WTC11 (cell line): Measurements from ENCODE around the gene EVI2A. TPM values are rescaled to one million over a fixed set of nuclear protein-coding genes. Genes with fewer than 3 reads are reported as not detected.

ENCODE experiments used
- ATAC-seq: fragments of 200-7000 bp; cut with Tn5 transposase; 2 replicates; pipeline ENCODE4 v1.10.0; 2021; ENCODE audit warnings: mild to moderate bottlenecking, moderate library complexity
- Bru-seq: library from RNA; stranded (reverse); fragments of 400-500 nt; gene quantifications from one replicate; lab custom pipeline; 2021; lab: Mats Ljungman, UMichigan
- CTCF ChIA-PET: fragments of 300-600 bp; sonication (Branson Sonifier 250); formaldehyde crosslinking; loops from one replicate; lab custom pipeline; 2021; ENCODE audit warnings: antibody characterized with exemption; lab: Charles Lee
- POLR2A ChIA-PET: fragments of 350-600 bp; sonication (Branson Sonifier 250); formaldehyde crosslinking; loops from one replicate; lab custom pipeline; 2021; ENCODE audit warnings: antibody characterized with exemption; lab: Charles Lee
- DNase-seq: peaks from one replicate; pipeline ENCODE4 v3.0.0; 2021; ENCODE audit warnings: low spot score
- H3K27ac Mint-ChIP-seq: 2 replicates; pipeline ENCODE4 v1.8.0; 2021; ENCODE audit warnings: mixed read lengths
- H3K27me3 Mint-ChIP-seq: 2 replicates; pipeline ENCODE4 v1.8.0; 2021; ENCODE audit warnings: low read depth, mild to moderate bottlenecking, moderate library complexity, mixed read lengths
- H3K36me3 Mint-ChIP-seq: 2 replicates; pipeline ENCODE4 v1.8.0; 2021; ENCODE audit warnings: mixed read lengths
- H3K4me1 Mint-ChIP-seq: 2 replicates; pipeline ENCODE4 v1.8.0; 2022; ENCODE audit warnings: mixed read lengths
- H3K4me3 Mint-ChIP-seq: 2 replicates; pipeline ENCODE4 v1.8.0; 2021; ENCODE audit warnings: mild to moderate bottlenecking, moderate library complexity, mixed read lengths
- H3K9me3 Mint-ChIP-seq: 2 replicates; pipeline ENCODE4 v1.8.0; 2021; ENCODE audit warnings: mixed read lengths
- ATF6 ChIP-seq: sonication (generic); formaldehyde crosslinking; IDR thresholded peaks from 2 replicates; pipeline ENCODE4 v1.8.1; 2023; ENCODE audit warnings: mild to moderate bottlenecking, missing genetic modification reagents
- E2F1 ChIP-seq: sonication (generic); formaldehyde crosslinking; IDR thresholded peaks from 2 replicates; pipeline ENCODE4 v1.8.0; 2022; ENCODE audit warnings: mild to moderate bottlenecking, missing genetic modification reagents
- ERG ChIP-seq: fragments of 250-450 bp; sonication (Bioruptor Pico); IDR thresholded peaks from 2 replicates; pipeline ENCODE4 v1.8.0; 2021; ENCODE audit warnings: mild to moderate bottlenecking
- HMGA2 ChIP-seq: fragments of 250-450 bp; sonication (Bioruptor Pico); IDR thresholded peaks from 2 replicates; pipeline ENCODE4 v1.4.0; 2021; ENCODE audit warnings: mild to moderate bottlenecking, moderate library complexity
- IRF2 ChIP-seq: sonication (generic); formaldehyde crosslinking; IDR thresholded peaks from 2 replicates; pipeline ENCODE4 v1.8.0; 2022; ENCODE audit warnings: low read depth, missing genetic modification reagents, borderline replicate concordance
- JAZF1 ChIP-seq: fragments of 250-450 bp; sonication (Bioruptor Pico); IDR thresholded peaks from 2 replicates; pipeline ENCODE4 v1.9.0; 2021; ENCODE audit warnings: moderate library complexity, mild to moderate bottlenecking, inconsistent platforms
- MLX ChIP-seq: sonication (generic); formaldehyde crosslinking; IDR thresholded peaks from 2 replicates; pipeline ENCODE4 v1.8.1; 2023; ENCODE audit warnings: mild to moderate bottlenecking, missing genetic modification reagents, moderate library complexity
- NFATC4 ChIP-seq: fragments of 250-450 bp; sonication (Bioruptor Pico); IDR thresholded peaks from 2 replicates; pipeline ENCODE4 v1.9.0; 2021; ENCODE audit warnings: mild to moderate bottlenecking
- NFYB ChIP-seq: sonication (generic); formaldehyde crosslinking; conservative IDR thresholded peaks from 2 replicates; pipeline ENCODE4 v1.8.0; 2022; ENCODE audit warnings: low read depth, missing genetic modification reagents
- PRDM15 ChIP-seq: sonication (generic); formaldehyde crosslinking; IDR thresholded peaks from 2 replicates; pipeline ENCODE4 v1.8.0; 2022; ENCODE audit warnings: missing genetic modification reagents
- TCF7 ChIP-seq: sonication (generic); formaldehyde crosslinking; IDR thresholded peaks from 2 replicates; pipeline ENCODE4 v1.8.0; 2022; ENCODE audit warnings: mild to moderate bottlenecking, low read depth, missing genetic modification reagents, moderate library complexity
- TEAD4 ChIP-seq: sonication (generic); formaldehyde crosslinking; IDR thresholded peaks from 2 replicates; pipeline ENCODE4 v1.8.0; 2022; ENCODE audit warnings: mild to moderate bottlenecking, missing genetic modification reagents
- USF2 ChIP-seq: sonication (generic); formaldehyde crosslinking; IDR thresholded peaks from 2 replicates; pipeline ENCODE4 v1.8.1; 2023; ENCODE audit warnings: mild to moderate bottlenecking, missing genetic modification reagents, moderate library complexity
- ZNF232 ChIP-seq: sonication (generic); formaldehyde crosslinking; IDR thresholded peaks from 2 replicates; pipeline ENCODE4 v1.8.0; 2022; ENCODE audit warnings: mild to moderate bottlenecking, missing genetic modification reagents
- ZNF263 ChIP-seq: sonication (generic); formaldehyde crosslinking; IDR thresholded peaks from 2 replicates; pipeline ENCODE4 v1.8.1; 2022; ENCODE audit warnings: low read depth, mild to moderate bottlenecking, moderate library complexity, missing genetic modification reagents
- ZNF281 ChIP-seq: sonication (generic); formaldehyde crosslinking; IDR thresholded peaks from 2 replicates; pipeline ENCODE4 v1.8.0; 2023; ENCODE audit warnings: mild to moderate bottlenecking, missing genetic modification reagents
- ZSCAN18 ChIP-seq: fragments of 250-450 bp; sonication (Bioruptor Pico); IDR thresholded peaks from 2 replicates; pipeline ENCODE4 v2.1.2; 2022; ENCODE audit warnings: mild to moderate bottlenecking, moderate library complexity
- long read RNA-seq, 3 experiments: library from RNA in 1 of 3; library from capped mRNA in 1 of 3; library from polyadenylated mRNA in 1 of 3; unstranded in 2 of 3; stranded (forward) in 1 of 3; transcript quantifications; one replicate each; pipeline ENCODE4 v2.0.0, GENCODE V29; 2021
- total RNA-seq: library from RNA; stranded (reverse); gene quantifications from 3 replicates; pipeline ENCODE4 v1.2.3, GENCODE V29; 2021

EVI2A gene
- total RNA-seq, result 0.09 to 0.16 TPM (median 0.15 TPM) in 3 replicates
- not detected for Bru-seq, nascent RNA
- long read RNA-seq, experiment 1, result 0 reads
- long read RNA-seq, experiment 2, result 0 reads
- long read RNA-seq, experiment 3, result 0 reads

GRCh38 chr17:31321481-31321880 lies at the start of gene EVI2A:
TSS of gene EVI2A (minus strand) at chr17:31321622. CDS start at chr17:31319013, 2,609 bp downstream.
- Mint-ChIP-seq H3K27me3 (no peaks in the 10 kb centered on the region), H3K4me3 (no peak within 1 kb of the TSS), H3K36me3 (no peaks in the 10 kb centered on the region), H3K27ac (no peak within 1 kb of the TSS), H3K9me3 (no peaks in the 10 kb centered on the region), H3K4me1 (peaks cover 9% of the 10 kb centered on the region)
- POLR2A ChIA-PET, result no interaction called here
- DNase-seq (no peak), ATAC-seq (0 out of 2 replicates have a peak, but pooled peaks have one; percentile 30)
- CTCF ChIA-PET, result no interaction called here
- TF ChIP-seq ATF6 (CRISPR knock-in tag), result no peak
- no peak for TF ChIP-seq ZNF281 (CRISPR knock-in tag)
- no peak for TF ChIP-seq E2F1 (CRISPR knock-in tag)
- TF ChIP-seq NFYB (CRISPR knock-in tag), result no peak
- TF ChIP-seq ERG (CRISPR knock-in tag), result no peak
- TF ChIP-seq ZSCAN18, result no peak
- no peak for TF ChIP-seq TEAD4 (CRISPR knock-in tag)
- no peak for TF ChIP-seq PRDM15
- no peak for TF ChIP-seq TCF7
- TF ChIP-seq USF2 (CRISPR knock-in tag), result no peak
- TF ChIP-seq ZNF263 (CRISPR knock-in tag), result no peak
- no peak for TF ChIP-seq ZNF232 (CRISPR knock-in tag)
- no peak for TF ChIP-seq NFATC4 (CRISPR knock-in tag)
- no peak for TF ChIP-seq IRF2 (CRISPR knock-in tag)
- no peak for TF ChIP-seq JAZF1 (CRISPR knock-in tag)
- no peak for TF ChIP-seq HMGA2
- TF ChIP-seq MLX (CRISPR knock-in tag), result no peak
